WI38 (cell line): ENCODE results near the gene SERP2.

Experiments used
- H3K4me3 ChIP-seq: 2 replicates; pipeline ENCODE4 v1.5.1; 2011; ENCODE audit warnings: low read depth, mild to moderate bottlenecking, control low read depth, low read length
- CTCF ChIP-seq: IDR thresholded peaks from 2 replicates; pipeline ENCODE4 v1.5.1; 2012; ENCODE audit warnings: low read depth, mild to moderate bottlenecking, control low read depth, low read length

The SERP2 gene

DNA sequence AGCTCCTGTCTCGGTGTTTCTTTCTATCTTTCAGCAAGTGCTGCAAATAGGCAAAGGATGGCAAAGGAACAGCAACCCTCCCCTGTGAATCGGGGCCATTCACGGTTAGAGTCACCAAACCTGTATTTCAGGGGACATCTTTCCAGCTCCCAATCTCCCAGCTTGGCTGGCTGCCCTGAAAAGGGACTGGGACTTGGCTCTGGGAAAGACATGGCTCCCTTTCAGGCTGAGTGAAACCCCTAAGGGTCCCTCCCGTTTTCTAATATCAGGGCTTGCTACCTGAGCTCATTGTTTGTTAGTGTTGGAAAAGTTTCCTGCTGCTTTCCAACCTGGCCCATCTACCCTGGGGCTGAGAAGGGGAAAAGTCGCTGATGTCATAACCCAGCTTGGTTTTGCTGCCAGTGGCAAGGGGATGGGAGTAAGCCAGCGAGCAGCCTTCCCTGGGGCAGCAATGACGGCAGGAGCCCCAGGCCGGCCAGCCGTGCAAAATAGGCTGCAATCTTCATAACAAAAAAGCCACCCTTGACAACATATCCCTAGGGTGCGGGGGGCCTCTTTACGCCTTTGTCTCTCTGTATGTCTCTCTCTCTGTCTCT is 29.9 kb downstream of the SERP2 start:
- TF ChIP-seq CTCF = no peak
- no peak overlapping the region for H3K4me3 ChIP-seq

DNA sequence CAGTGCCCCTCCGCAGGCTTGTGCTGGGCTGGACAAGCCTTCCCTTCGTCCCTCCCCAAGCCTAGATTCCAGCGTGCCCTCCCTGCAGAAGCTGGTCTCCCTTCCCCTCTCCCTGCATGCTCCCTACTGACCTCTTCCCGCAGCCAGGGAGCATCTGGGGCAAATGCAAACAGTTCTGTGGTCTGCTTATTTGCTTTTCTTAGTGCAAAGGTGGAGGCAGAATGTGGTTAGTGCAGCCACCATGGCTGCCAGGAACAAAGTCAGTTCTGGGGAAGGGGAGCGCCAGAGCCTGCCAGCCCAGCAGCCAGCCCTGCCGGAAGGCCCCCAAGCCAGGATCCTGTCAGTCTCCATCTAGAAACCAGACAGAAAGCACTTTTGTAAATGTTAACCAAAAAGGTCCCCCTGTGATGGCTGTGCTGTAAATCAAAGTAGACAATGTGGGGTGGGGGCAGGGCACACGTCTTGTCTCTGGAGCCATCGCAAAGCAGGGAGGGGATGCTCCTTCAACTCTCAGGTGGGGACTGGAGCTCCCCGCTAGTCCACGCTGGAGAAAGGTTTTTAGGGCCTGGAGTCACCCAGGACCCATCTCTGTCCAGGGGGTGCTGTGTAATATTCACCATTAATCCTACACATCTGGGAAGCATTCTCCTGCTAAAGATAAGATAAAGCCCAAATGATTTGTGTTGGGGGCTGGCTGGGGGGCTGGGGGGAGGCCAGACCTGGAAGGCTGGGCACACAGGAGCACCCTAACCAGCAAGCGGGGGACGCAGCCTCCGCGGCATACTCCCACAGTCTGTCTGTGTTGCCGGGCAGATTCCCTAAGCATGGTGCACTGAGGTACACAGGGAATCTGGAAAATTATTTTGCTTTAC is 30.9 kb downstream of the SERP2 start:
- H3K4me3 ChIP-seq = no peak overlapping the region
- no peak for TF ChIP-seq CTCF

- TF ChIP-seq CTCF = no peak
- no peak overlapping the region for H3K4me3 ChIP-seq
These were observed 33.0 kb downstream of the SERP2 start for GRCh38 chr13:44406617-44407016.

DNA sequence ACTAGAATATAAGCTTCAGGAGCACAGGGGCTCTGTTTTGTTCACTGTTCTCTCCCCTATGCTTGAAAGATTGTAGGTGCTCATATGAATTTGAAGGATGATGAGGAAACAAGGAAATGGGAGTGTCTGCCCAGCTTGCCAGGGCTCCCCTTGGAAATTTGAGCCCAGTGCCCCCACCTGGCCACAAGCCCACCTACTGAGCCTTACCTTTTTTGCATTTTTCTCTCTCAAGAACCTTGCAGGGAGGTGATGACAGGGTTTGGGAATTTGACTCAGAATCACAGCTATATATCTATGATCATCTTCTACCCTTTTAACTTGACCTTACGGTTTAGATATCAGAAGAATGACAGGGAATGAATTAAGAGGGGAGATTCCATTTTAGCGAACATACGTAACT is 33.8 kb downstream of the SERP2 start:
- TF ChIP-seq CTCF = no peak
- H3K4me3 ChIP-seq = no peak overlapping the region

GRCh38 chr13:44407891-44408290 is 34.3 kb downstream of the SERP2 start:
- H3K4me3 ChIP-seq = no peak overlapping the region
- no peak for TF ChIP-seq CTCF

DNA sequence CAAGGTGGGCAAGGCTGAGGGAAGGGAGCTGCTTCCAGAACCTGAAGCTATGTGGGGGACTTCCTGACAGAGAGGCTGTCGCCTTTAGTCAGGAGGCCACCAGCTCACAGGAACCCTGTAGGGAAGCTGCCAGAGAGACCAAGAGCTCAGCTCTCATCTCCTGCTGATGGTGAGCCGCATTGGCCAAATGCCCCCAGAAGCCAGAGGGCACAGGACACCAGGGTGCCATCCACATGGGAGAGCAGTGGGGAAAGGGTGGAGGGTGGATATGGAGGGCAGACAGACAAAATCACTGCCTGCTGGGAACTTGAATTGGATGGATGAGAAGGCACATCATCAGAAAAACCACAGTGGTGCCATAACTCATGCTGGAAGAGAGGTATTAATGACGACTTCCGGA is 36.0 kb downstream of the SERP2 start:
- no peak overlapping the region for H3K4me3 ChIP-seq
- TF ChIP-seq CTCF = no peak

GRCh38 chr13:44410328-44410859 is 36.8 kb downstream of the SERP2 start:
- TF ChIP-seq CTCF = no peak
- H3K4me3 ChIP-seq = no peak overlapping the region
